ENCODE data around the gene PRKAG2.
"Not testable (repeated sequence)": the region's sequence is repeated elsewhere in the genome, so short reads cannot be mapped to it uniquely, and the experiment has no call there.

The PRKAG2 gene

DNA sequence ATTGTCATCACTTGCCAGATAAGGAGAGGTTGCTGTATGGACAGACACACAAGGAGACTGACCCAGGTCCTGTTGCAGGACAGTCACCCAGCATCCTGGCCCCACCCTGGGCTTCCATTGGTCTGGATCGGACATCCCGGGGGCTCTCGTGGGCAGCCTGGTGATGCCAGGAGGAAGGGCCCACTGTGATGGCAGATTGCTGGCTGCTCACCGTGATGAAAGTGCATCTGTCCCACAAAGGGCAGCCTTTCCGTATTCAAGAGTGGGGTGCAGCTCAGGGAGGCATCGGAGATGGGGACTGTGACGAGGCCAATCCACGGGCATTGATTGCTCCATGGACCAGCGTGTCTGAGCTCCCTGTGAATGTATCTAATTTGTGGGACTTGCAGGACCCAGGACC is 41.3 kb downstream of the PRKAG2 start:
- no peak for DNase-seq (ENCODE audit: low read depth in 2 of 2)

DNA sequence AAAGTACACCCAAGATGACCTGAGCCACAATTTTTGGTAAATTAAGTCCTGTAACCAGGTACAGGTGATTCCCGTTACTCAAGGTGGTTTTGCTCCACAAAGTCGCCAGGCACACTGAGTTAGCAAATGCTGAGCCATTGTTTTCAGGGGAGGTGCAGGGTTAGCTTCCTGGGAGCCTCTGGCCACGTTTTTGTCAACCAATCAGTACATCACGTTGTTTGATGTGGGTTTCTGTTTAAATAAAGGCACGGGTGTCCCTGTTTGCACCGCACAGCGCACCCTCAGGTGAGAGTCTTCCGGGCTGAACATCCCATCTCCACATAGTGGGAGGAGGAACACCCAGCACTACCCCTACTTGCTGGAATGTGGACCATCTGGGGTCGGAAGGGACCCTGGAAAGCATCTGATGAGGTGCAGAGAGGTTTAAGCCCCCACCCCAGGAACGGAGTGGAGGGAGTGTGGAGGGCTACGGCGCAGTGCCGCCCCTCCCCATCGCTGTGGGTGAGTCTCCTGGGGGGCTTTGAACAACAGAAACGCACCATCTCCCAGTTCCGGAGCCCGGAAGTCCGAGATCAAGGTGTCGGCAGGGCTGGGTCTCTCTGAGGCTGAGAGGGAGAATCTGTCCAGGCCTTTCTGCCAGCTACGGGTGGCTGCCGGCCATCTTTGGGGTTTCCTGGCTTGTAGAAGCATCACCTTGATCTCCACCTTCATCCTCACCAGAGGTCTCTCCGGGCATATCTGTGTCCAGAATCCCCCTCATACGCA is 42.5 kb downstream of the PRKAG2 start:
- no peak for DNase-seq (ENCODE audit: low read depth in 2 of 2)

DNA sequence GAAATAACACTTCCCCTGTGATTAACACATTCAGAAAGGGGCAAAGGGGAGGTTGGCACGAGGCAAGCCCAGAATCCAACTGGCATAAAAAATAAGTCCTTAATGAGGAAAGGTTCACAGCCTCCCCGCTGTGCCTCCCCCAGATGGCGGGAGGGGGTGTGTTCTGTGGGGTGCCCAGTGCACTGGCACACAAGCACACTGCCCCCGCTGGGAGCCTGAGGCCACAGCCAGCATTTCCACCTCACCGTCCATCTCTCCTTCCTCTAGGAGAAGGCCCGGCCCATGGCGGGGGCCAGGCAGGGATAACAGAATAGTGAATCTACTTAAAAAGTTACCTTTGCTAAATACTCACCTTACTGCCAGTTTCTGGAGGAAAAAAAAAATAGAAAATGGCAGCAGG is 43.2 kb downstream of the PRKAG2 start:
- no peak for DNase-seq (ENCODE audit: low read depth in 2 of 2)

DNA sequence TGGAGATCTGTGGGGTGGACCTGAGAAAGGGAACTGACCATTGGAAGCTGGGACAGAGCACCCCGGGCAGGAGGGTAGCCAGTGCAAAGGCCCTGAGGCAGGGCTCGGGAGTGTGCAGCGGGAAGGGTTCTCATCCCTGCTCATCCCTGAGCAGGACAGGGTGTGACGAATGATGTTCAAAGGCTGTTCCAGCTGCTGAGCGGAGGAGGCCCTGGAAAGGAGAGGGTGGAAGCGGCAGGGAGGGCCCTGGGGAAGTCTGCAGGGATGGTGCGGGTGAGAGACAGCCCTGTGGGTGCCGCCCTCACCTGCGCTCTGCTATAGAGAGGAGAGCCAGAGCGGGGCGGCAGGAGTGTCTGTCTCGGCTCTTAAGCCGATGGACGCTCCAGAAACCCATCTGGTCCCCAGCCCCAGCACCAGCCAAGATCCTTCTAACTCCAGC is 43.7 kb downstream of the PRKAG2 start:
- no peak for DNase-seq (ENCODE audit: low read depth in 2 of 2)

DNA sequence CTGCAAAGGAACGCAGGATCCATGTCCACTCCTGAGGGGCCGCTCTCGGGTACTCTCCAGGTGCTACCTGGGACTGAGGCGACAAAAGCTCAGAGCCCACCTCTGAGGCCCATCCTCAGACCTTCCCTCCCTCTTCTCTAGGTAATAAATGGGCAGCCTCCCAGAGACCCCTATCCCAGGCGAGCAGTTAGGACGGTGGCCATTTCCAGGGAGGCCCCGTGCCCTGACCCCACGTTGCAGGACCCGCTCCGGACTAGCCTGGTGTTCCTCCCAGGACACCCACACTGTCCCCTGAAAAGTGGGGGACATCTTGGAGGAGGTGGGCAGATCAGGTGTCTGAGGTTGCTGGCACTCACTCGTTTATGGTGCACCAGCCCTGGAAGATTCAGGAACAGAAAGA is 44.3 kb downstream of the PRKAG2 start:
- no peak for DNase-seq (ENCODE audit: low read depth in 2 of 2)

DNA sequence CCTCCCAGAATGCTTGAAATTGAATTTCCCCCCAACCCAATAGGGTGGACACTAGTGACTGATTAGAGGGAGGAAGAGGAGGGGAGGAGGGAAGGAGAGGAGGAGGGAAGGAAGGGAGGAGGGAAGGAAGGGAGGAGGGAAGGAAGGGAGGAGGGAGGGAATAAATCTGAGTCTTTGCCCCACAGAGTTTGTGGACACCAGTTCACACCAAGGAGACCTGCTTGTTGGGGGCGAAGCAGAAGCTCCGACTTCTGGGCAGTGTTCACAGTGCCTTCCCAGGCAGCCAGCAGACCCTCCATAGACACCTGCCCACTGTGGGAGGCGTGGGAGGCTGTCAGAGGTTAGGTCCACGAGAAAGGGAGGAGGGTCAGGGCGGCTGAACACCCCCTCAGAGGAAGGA is 44.8 kb downstream of the PRKAG2 start:
- DNase-seq (ENCODE audit: low read depth in 2 of 2): no peak

DNA sequence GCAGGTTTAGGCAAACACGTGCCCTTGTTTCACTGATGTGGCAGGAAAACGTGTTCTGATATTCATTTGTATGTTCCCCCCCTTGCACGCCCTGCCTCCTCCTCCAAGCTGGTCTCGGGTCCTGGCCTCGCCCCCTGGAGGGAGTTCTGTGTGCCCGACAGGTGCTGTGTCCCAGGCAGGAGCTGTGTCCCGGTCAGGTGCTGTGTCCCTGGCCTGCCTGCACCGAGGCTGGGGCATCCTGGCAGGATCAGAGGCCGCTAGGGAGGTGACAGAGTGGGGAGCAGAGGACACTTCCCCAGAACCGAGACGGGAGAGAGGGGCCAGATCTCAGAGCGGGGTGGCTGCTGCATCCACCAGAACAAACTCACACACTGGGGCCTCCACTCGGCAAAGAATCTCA is 45.3 kb downstream of the PRKAG2 start:
- DNase-seq (ENCODE audit: low read depth in 2 of 2): no peak

DNA sequence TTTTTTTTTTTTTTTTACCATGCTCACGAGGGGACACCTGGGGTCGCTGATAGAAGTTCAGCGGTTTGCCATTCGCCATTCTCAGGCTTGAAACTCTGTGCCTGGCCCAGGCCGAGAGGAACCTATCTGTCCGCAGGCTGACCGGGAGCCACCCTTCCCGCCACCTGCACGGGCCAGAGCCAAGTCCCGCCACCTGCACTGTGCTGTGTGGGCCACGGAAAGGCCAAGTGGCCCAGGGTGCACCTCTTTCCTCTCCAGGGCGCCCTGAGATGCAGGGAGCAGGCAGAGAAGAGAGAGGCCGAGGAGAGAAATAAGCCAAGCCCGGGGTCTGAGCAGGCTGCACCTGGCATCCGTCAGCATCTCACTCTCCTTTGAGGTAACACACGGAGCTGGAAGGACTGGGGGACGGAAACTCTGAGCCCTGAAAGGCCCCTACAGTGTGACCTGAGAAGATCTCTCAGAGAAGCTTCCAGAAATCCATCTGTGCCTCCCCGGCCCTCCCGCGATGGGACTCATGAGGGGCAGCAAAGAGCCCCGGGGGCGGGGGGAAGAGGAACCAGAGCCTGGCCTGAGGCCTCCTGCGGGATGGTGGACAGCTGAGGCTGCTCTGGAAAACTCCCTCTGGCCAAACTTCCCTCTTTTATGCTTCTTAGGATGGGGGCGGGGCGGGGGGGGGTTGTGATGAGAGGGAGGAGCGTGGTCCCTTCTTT is 46.6 kb downstream of the PRKAG2 start:
- no peak for DNase-seq (ENCODE audit: low read depth in 2 of 2)

DNA sequence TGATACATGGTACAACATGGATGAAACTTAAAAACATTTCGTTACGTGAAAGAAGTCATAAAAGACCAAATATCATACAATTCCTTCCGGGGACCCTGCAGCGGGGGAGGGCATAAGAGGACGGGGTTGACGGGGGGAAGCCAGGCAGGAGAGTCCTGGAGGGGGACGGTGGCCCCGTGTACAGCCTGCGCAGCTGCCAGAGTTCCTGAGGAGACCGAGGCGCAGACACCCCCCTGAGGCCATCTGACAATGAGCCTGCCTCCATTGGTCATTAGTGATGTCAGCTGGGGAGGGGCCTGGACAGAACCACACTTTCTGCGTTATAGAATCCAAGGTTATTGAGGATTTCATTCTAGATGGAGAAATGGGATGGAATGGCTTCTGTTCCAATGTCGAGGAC is 47.2 kb downstream of the PRKAG2 start:
- DNase-seq (ENCODE audit: low read depth in 2 of 2): no peak

DNA sequence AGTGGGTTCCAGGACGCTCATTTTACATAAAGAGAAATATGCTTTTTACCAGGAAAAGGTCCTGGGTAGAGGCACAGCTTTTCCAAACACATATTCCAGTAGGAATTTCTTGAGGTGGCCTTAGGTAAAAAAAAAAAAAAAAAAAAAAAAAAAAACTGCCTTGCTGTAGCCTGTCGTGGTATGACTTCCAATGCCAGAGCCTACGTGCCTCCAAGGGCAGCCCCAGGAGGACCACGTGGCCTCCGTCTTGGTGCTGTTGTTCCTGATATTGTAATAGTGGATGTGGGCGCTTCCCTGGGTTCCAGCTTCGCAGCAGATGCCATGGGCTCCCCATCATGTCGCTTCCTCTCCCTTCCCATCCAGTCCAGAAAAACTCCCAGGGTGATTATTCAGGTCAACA is 49.3 kb downstream of the PRKAG2 start:
- DNase-seq (ENCODE audit: low read depth in 2 of 2): no peak

DNA sequence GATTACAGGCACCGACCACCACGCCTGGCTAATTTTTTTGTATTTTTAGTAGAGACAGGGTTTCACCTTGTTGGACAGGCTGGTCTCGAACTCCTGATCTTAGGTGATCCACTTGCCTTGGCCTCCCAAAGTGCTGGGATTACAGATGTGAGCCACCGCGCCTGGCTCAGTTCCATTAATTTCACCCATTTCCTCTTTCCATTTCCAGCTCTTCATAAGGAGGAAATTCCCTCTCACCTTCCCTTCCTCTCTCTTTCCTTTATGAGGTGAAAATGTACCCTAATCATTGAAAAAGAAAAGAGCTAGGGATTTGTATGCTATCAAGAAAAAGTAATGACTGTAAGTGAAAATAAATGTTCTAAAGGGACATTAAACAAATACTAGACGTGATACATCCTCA is 50.6 kb downstream of the PRKAG2 start:
- not testable (repeated sequence) for DNase-seq (ENCODE audit: low read depth in 2 of 2)

DNA sequence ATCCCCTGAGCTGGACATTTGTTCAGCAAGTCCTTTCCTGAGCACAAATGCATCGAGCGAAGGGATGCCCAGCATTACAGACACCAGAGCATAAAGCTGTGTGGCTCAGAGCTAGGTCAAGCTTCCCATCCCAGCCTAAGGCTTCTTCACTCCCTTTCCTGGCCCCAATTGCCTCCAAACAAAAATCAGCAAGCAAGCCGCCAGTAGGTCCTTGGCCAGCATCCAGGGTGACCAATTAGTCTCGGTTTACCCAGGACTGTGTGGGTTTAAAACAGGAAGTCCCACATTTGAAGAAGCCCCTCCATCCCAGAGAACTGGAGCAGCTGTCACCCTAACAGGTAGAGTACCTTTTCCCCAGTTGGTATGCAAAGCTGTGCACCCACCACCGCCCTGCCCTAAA is 51.2 kb downstream of the PRKAG2 start:
- no peak for DNase-seq (ENCODE audit: low read depth in 2 of 2)

DNA sequence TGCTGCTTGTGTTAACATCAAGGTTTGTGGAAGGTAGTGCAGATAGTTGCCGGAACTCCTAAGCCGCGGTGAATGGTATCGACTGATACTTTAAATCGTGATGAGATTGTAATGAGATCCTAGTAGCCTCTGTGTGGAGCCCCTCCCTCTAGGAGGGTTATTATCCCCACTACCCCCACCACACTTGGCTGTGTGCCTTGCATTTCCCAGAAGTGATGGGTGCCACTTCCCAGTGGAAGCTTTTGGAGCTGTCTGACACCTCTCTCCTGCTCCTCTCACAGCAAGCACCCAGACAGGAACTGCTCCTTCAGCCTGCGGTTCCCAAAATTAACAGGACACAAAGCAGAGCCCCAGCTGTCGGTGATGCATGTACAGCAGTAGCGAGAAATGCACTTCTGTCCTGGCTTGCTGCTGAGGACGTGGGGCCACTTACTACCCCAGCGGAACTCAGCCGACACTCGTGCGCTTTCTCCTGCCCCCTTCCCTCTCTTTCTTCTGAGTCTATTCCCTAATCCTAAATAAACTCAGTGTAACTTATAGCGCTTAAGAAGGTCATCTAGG is 52.5 kb downstream of the PRKAG2 start:
- no peak for DNase-seq (ENCODE audit: low read depth in 2 of 2)

DNA sequence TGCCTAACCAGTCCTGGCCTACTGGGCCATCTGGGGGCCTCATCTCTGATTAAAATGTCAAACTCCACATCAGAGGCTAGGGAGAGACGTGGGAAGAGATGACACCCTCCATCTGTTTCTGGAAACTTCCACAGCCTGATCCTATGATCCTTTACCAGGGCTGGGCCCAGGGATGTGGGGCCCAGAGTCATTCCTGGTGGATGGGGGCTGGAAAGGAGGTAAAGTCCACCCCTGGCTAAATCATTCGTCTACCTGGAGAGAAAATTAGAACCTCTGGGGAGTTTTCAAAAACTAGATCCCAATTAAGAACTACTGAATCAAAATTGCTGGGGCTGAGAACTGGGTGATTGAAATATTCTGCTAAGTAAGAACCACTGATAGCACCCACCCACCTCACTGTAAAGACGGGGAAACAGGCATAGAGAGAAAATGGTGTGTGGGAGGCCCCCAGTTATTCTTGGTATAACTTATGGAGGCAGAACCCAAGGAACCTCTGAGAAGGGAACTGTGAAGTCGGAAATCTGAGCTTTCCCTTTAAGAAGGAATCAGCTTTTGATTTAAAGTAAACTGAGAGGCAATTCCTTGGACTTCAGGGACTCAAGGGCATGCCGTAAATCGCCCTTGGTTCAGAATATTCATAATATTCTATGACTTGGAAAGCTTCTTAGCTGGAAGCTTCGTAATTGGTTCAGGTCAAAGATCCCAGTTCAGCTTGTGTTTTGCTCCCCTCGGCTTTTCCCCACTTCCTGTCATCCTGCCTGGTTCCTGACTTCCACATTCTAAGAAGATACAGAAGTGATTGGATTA is 53.1 kb downstream of the PRKAG2 start:
- no peak for DNase-seq (ENCODE audit: low read depth in 2 of 2)

DNA sequence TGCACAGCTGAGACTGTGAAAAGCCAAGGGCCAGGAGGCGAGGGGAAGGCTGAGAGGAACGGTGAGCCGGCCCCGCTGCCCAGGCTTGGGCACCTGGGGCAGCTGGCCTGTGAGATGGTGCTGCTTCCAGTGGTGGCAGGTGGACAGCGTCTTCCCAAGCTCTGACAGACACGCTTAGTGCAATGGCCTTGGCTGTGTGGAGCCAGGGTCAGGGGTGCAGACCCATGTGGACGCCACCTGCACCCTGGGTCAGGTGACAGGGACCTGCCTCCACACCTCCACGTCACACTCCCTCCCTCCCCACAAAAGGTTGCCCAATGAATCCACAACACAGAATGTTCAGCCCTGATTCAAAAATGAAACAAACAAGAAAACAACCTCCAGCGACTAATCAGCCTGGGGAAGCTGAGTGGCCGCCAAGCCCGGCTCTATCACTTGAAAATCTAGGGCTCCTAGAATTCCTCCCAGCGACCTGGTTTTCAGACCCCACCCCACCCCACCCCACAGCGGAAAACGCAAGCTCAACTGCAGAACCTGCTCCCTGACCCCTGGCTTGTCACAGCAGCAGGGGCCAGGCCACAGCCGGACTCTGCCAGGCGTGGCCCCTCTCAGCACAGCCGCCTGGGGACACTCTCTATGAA is 54.3 kb downstream of the PRKAG2 start:
- no peak for DNase-seq (ENCODE audit: low read depth in 2 of 2)

DNA sequence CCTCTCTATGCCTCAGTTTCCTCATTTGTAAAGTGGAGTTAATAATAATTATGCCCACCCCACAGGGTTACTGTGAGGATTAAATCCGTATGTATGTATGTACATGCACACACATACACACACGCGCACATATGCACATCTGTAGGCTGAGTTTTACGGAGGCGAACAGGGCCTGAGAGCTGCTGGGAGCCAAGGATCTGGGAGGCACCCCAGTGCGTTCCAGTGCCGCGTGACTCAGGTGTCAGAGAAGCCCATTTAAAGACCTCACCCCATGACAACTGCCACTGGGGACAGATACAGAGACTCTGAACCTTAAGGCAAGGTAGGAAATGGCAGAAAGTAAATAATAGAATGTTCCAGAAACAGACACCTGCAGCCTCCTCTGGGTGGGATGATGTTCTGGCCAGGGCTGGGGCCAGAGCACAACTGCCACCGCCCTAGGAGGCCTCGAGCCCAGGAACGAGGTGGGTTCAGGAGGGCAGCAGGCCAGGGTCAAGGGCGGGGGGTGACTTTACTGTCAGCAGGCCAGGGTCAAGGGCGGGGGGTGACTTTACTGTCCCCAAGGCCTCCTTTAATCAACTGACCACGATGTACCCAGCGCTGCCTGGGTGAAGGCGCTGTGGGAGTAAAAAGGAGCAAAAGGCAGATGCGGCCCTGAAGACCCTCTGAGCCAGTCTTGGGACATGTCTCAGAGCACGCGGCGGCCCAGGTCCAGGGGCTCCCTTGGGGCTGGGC is 54.9 kb downstream of the PRKAG2 start:
- DNase-seq (ENCODE audit: low read depth in 2 of 2): no peak

DNA sequence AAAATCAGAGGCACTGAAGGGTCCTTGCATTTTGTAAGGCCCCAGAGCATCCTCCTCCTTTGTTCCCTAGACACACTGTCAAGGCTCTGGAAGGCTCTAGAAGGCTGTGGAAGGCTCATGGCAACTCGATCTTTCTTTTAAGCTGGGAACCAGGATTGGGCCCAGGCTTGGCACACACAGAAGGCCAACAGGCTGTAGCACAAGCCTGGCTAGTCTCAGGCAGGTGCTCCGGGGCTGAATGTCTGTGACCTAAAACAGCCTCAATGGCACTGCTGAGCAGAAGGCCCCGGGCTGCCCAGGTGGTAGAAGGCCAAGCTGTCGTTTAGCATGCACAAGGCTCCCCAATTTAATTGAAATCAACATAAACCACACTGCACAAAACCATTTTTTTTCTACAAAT is 55.7 kb downstream of the PRKAG2 start:
- DNase-seq (ENCODE audit: low read depth in 2 of 2): no peak

DNA sequence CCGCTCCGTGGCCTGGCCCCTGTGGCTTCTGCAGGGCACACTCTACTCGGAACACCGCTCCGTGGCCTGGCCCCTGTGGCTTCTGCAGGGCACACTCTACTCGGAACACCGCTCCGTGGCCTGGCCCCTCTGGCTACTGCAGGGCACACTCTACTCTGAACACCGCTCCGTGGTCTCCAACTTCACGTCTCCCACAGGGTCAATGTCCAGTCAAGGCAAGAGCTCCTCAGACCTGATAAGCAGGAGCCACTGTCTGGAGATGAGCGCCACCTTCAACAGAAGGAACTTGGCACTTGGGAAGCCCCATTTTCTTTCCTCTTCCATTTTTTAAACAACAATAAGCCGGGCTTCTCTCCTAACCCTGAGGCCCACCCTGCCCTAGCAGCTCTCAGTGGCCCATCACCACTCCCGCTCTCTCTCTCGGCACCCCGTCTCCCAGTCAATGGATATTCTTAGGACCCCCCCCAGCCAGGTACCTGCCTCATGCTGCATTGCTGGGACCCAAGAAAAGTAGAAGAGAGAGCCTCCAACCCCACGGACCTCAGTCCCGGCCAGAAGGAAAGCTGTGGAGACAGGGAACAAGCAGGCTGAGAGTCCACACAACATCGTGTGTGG is 56.3 kb downstream of the PRKAG2 start:
- DNase-seq (ENCODE audit: low read depth in 2 of 2): no peak

DNA sequence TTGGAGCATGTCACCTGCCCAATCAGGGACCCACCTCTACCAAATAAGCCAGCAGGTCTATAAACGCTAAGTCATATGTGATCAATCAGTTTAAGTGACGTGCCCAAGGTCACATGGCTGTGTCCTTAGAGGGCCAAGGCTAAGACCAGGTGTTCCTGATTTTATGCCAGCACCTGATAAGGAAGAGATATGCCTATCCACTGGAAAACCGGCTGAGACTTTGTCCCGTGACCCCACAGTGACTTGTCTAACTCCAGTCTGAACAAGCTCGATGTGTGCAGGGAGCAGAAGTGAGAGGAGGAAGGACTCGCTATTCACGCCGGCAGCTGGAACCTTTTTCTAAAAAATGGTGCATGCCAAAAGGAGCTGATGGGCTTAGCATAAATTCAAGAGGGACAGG is 57.0 kb downstream of the PRKAG2 start:
- no peak for DNase-seq (ENCODE audit: low read depth in 2 of 2)

DNA sequence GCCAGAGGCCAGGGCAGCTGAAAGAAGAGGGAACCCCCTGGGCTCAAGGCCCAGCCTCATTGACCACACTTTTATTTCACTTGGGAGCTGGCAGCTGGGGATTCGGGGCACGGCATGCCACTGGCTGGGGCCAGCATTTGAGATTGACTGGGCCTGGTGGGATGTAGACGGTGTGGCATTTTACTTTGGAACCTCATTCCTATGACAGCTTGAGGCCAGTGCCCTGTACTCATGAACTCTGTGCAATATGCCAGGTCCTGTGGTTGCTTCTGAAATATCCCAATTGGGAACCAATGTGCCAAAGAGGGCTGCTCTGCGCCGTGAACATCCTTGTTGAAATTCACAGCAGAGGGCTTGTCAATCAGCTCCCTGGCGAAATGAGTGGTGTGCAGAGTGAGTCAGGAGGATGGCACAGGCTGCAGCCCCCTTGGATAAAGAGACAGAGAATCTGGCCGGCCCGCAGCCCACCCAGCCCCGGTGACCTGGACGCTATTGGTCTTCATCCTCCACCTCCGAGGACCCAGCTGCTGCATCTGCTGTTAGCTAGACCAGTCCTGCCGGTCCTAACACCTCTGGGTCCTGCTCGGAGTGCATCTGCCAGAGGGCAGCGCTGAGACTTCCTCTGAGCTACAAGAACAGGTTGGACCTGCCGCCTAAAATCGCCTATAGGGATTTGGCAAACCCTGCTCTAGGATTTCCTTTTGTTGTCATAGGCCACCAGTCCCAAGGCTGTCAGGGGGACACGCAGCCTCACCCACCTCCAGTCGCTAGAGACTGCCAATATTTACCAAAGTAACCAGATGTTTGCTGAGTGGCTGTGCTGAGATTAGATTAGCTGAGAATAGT is 58.0 kb downstream of the PRKAG2 start:
- no peak for DNase-seq (ENCODE audit: low read depth in 2 of 2)
